ENCODE results near the gene LAMP2.
A peak's percentile ranks its signal among the peaks of the same experiment; 100 is the strongest.

The LAMP2 gene

GRCh38 chrX:120419463-120419862 is 49.6 kb downstream of the LAMP2 start:
- POLR2A ChIA-PET (ENCODE audit: low non-redundant PET): no interaction called here
- TF ChIP-seq CTCF (conservative IDR thresholded peaks at IDR 0.05; ENCODE audit: low read depth): no peak
- H3K27ac ChIP-seq: no peak overlapping the region
- CTCF ChIA-PET: interaction anchor here (0.6 kb wide), 2 partner anchors 38 to 56 kb away, joined by 4 to 6 read pairs; no protein-coding TSS in a partner anchor
- DNase-seq (ENCODE audit: low spot score): no peak

DNA sequence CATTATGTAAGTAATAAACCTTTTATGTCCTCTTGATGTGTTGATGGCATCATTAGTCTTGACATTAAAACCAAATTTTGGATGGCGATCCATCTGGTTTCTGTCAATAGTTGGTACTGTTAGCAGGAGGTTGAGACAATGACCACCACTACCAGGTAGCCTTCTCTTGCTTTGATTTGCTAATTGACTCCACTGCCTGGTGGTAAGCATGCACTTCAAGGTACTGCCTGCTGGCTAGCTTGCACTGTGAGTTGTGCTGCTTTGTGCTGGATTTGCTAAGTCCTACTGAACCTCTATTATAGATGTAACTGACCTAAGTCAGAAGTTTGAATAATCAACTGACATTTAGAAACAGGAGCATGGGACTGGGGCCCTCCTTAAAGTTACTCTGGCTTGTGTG is 60.9 kb downstream of the LAMP2 start:
- DNase-seq (ENCODE audit: low spot score): no peak
- ChIA-PET POLR2A (ENCODE audit: low non-redundant PET) (no interaction called here), CTCF (no interaction called here)
- no peak for TF ChIP-seq CTCF (conservative IDR thresholded peaks at IDR 0.05; ENCODE audit: low read depth)
- H3K27ac ChIP-seq: no peak overlapping the region

DNA sequence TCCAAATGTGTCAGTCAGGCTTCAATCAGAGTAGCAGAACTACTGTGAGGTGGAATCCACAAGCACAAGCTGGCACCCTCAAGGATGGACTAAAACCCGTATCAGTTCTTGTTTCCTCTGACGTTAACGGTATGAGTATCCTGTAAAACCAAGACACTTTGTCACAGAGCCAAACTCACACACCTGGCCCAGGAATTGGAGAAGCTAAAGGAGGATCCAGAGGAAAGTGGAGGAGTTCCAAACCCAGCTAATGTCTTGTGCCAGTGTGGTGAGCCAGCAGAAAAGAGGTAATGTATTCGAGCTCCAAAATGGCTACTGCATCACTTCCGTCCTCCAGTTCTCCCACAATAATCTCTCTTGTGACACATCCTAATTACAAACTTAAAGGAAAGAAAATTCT is 62.5 kb downstream of the LAMP2 start:
- CTCF ChIA-PET: no interaction called here

DNA sequence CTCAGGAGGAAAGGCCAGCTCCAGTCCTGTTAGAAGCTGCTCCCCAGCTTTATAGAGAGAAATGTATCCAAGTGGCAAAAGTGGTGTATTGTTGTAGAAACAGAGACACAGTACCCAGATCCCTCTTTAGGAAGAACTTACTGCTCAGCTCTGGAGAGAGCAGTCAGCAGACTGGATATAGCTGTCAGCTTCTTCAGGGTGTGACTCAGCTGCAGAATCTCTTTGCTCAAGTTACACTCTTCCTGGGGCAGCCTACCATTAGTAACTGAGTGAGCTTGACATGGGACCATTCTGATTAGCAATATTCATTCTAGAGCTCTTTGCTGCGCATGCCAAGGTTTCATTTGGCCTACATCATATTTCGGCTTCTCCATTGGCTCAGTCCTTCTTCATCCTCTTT is 66.7 kb downstream of the LAMP2 start:
- CTCF ChIA-PET: no interaction called here
- POLR2A ChIA-PET (ENCODE audit: low non-redundant PET): no interaction called here
- no peak for TF ChIP-seq CTCF (conservative IDR thresholded peaks at IDR 0.05; ENCODE audit: low read depth)
- no peak overlapping the region for H3K27ac ChIP-seq
- no peak for DNase-seq (ENCODE audit: low spot score)

More for the DNA sequence above, 62.5 kb downstream of the LAMP2 start:
- no peak for DNase-seq (ENCODE audit: low spot score)
- POLR2A ChIA-PET (ENCODE audit: low non-redundant PET): no interaction called here
- no peak for TF ChIP-seq CTCF (conservative IDR thresholded peaks at IDR 0.05; ENCODE audit: low read depth)
- no peak overlapping the region for H3K27ac ChIP-seq

DNA sequence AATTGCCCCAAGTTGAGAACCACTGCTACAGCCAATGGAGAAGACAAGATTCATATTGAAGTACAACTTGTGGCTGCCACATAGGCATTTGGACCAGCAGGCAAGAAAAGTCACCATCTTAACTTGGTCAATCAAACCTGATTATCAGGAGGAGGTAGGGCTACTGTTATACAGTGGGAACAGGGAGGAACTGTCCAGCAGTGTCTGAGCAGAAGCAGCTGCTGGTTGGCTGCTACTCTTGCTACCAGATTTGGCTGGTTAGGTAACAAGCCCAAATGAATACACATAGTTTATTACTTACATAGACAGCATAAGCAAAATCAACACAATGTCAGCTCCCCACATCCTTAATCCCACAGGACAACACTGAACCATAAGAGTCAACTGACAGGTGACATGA is 67.8 kb downstream of the LAMP2 start:
- no peak for DNase-seq (ENCODE audit: low spot score)
- ChIA-PET CTCF (no interaction called here), POLR2A (ENCODE audit: low non-redundant PET) (no interaction called here)
- TF ChIP-seq CTCF (conservative IDR thresholded peaks at IDR 0.05; ENCODE audit: low read depth): no peak
- H3K27ac ChIP-seq: no peak overlapping the region

DNA sequence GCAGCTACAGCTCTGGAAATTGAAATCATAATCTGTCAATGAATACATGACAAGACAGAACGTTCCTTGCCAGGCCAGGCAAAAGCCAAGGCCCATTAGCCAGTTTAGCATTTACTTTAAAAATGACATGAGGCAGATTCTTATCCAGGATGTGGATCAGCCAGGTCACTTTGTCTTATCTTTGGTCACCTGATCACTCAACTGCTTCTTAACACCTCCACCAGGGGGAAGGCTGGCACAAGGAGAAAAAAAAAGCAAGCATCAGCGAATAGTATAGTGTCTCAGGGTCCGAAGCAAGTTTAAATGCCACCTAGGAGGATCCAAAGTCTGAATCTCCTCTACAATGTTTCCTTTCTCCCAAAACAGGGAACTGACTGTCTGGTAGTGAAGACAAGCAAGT is 88.4 kb downstream of the LAMP2 start:
- TF ChIP-seq CTCF (conservative IDR thresholded peaks at IDR 0.05; ENCODE audit: low read depth): peak; percentile 29
- POLR2A ChIA-PET (ENCODE audit: low non-redundant PET): no interaction called here
- CTCF ChIA-PET: interaction anchor here (0.6 to 1.8 kb wide), 4 partner anchors 10 to 347 kb away, joined by 3 to 9 read pairs (median 4); no protein-coding TSS in a partner anchor
- DNase-seq (ENCODE audit: low spot score): peak; percentile 30
- H3K27ac ChIP-seq: no peak overlapping the region
